Brain pericyte (primary cell): ENCODE results near the gene AP1G2.

Experiments
- DNase-seq: peaks from one replicate; pipeline ENCODE4 v3.0.0-alpha.2; 2012; ENCODE audit warnings: low read depth, low spot score

Gene AP1G2

DNA sequence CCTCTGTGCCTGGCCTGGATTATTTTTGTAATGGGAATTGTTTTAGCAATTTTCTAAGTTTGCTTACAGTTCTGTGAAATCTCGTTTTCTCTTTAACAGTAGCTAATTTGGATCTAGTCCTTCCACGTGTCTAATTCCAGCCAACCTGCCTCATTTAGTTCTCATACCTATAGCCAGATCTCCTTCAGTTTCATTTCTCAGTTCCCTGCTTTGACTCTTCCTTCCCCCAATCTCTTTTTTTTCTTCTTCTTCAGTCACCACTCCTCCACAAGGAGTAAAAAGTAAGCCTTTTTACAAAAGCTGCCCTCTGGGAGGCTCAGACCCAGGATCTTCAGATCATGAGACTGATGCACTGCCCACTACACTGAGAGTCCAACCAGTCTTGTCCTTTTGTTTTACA is 10.1 kb downstream of the AP1G2 start:
- DNase-seq, result no peak

GRCh38 chr14:23556700-23557440 is 10.7 kb downstream of the AP1G2 start:
- DNase-seq, result no peak

DNA sequence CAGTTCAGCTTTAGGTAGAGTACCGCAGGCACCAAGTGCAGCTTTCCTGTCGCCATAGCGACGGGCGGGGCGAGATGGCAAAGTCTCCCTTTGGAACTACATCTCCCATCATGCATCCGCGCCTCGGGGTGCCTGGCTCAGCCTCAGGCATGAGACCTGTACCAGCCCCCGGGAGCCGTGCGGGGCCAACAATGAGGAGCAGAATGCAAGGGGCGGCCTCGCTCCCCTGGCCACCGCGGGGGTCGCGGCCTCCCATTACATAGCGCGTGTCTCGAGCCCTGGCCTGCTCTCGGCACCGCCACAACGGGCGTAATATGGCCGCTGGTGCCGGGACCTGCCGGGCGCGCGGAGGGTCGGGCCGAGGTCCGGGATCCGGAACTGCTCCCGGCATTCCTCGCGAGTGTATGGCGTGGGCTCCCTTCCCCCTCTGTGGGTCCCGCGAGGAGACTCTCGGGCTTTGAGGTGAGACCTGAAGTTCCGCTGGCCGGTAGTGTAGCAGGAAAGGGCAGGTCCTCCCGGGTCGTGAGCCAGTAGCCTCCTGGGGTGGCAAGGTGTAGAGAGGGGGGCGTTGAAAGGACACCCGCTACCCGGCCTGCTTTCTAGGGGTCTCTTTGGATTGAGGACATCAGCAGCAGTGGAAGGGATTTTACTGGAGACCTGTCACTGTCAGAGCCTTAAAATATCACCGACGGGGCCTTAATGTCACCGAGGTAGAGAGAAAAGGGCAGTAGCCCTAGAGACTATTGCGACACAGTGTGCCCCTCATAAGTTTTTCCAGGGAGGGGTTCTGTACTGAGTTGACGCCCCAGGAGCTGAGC is 11.5 kb downstream of the AP1G2 start, which contains the start of gene THTPA:
TSS of gene THTPA (plus strand) at position 390 of the 818 bp plus-strand sequence. CDS start 487 bp downstream, outside the sequence.
- peak; percentile 55 for DNase-seq

DNA sequence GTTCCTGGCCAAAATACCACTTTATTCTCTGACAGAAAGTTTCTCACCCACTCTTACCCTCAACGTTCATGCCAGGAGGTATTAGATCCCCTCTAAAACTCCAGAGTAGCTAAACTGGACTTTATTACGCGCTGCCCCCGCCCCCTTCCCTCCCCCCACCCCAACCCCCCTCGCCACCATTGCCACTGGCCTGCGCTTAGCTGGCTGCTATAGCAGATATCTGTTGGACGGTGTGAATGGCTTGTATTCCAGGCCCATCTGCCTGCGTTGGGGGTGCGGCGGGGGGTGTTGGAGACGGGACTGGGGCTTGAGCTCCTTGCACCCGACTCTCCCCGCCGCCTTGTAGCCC is 12.1 kb downstream of the AP1G2 start:
- no peak for DNase-seq

DNA sequence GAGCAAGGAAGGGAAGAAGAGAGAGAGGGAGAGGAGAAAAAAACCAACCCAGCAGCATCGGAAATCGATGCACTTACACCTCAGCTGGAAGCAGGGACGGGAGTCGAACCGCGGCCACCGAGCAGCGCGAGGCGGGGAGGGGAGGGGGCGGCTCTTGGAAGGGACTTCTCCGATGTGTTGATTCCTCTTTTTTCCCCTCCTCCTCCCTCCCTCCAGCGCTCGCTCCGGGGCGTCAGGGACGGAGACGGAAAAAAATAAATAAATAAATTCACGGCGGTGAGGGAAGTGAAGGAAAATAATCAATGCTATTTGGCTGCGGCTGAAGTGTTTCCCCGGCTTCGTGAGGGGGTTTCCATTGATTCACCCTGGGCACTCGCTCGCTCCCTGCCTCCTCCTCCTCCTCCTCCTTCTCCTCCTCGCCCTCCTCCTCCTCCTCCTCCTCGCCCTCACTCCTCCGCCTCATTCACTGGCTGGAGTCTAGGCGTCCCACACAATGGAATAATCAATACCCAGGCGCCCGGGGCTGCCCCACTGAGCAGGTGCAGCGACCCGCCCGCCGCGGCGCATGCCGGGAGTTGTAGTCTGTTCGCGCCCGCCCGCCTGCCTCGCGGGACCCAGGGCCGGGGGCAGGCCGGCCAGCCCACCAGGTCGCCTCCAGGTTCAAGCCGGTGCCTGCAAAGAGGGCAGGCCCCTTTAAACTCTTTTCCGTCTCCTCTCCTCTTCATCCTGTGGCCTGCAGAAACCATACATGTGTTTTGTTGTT is 16.1 kb downstream of the AP1G2 start, which contains the start of gene ZFHX2:
TSS of gene ZFHX2 (minus strand) at position 500 of the 763 bp plus-strand sequence. CDS start 16,440 bp downstream, outside the sequence.
- DNase-seq, result no peak

DNA sequence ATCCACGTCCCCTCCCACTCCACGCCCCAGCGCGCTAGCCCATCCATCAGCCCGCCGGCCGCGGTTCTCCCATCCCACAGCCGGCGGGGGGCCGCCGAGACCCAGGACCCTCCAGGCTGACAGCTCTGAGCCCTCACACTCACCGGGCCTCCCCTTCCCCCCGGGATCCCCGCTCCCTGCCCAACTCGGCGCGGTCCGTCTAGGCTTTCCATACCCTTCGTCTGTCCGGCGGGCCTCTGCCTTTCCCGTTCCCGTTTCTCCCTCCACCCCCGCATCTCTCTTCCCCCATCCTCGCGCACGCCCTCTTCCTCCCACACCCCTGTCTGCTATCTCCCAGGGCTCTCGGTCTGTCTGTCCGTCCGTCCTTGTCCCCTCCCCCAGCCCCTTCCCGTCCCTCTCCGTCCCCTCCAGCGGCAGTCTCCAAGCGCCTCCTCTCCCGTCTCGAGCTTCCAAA is 16.8 kb downstream of the AP1G2 start:
- no peak for DNase-seq

- DNase-seq, result no peak
These were observed 17.3 kb downstream of the AP1G2 start for GRCh38 chr14:23550131-23550811.

GRCh38 chr14:23548351-23549318 is 19.0 kb downstream of the AP1G2 start:
- no peak for DNase-seq

- no peak for DNase-seq
These were observed 19.7 kb downstream of the AP1G2 start for GRCh38 chr14:23547924-23548323.

DNA sequence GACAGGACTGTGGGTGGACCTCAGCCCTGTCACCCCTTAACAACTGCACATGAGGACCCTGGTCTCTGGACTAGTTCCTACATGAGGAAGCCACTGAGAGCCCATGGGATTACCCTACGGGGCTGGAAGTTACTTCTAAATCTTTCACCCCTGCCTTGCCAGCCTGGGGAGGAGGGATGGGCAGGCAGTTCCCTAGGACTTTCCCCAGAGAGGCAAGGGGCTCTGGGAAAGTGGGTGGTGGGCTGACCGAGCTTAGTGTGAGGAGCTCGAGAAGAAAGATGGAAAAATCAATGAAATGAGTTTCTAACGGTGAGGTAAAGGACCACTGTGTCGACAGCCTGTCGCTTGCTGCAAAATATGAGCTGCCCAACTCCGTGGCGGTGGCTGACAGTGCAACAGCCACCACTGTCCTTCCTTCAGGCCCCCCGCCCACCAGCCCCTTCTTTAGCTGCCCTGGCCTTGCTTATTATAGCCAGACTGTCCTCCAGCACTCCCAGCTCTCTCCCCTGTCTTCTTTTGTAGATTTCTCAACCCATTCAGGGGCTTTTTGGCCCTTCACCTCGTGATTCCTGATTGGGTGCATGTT is 21.0 kb downstream of the AP1G2 start:
- DNase-seq, result no peak

GRCh38 chr14:23545740-23546365 is 21.7 kb downstream of the AP1G2 start:
- no peak for DNase-seq

- no peak for DNase-seq
These were observed 22.8 kb downstream of the AP1G2 start for GRCh38 chr14:23544511-23545447.

GRCh38 chr14:23543403-23543802 is 24.2 kb downstream of the AP1G2 start:
- DNase-seq, result no peak

DNA sequence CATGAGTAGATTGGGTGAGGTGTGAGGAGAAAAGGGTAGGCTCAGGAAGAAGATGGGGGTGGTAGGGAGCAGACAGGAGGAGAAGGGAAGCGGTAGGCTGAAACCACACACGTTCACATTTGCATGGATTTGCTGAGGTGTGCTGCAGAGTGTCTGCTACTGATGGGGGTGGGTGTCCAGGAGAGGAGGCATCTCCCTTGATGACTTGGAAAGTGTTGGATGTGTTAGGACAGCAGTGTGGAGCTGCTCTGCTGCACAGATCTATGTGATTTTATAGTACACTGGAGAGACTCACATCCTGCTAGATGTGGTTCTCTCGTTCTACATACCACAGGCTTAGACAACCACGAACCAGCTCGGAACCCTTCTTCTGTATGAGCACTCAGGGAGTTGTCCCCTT is 25.3 kb downstream of the AP1G2 start:
- DNase-seq, result no peak

DNA sequence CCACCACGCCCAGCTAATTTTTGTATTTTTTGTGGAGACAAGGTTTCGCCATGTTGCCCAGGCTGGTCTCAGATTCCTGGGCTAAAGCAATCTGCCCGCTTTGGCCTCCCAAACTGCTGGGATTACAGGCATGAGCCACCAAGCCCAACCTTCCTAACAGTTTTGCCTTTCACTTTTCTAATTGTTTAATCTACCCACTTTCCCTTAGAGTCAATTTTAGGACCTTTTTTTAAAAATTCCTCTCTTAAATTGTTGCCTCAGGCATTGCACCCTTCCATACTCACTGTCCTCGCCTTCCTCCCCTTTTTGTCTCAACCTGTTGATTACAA is 27.5 kb downstream of the AP1G2 start:
- DNase-seq, result no peak

DNA sequence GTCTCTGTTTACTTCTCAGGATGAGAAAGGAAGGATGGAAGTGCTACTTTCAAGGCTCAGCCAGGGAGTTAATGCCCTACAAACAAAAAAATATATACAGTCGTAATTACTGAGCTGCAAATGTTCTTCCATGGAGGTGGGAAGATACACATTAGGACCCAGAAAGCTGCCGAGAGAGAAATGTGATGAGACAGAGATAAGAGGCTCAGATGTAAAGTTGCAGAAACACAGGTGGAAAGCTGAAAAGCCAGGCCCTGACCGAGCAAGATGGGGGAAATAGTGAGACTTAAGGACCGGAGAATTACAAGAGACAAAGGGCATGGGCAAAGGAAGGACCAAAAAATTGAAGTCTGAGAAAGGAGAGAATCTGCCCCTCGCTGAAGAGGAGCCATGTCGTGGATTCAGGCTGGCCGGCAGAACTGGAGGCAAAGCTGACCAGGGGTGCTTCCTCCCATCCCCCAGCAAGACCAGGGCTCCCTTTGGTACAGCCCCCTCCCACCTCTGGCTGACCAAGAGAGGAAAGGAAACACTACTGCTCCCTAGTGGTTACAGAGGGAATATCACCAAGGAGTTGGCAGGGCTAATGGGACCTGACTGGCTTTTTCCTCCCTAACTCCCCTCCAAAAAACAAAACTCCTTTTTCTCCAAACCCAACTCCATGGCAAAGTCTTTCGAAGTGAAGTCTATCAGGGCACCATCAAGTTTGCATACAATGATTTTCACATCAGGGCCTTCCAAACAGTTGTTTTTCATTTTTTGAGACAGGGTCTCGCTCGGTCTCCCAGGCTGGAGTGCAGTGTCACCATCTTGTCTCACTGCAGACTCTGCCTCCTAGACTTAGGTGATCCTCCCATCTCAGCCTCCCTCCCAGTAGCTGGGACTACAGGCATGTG is 28.1 kb downstream of the AP1G2 start:
- DNase-seq, result no peak

GRCh38 chr14:23538785-23539184 is 28.8 kb downstream of the AP1G2 start:
- no peak for DNase-seq
